IMR-90 (cell line): ENCODE measurements around the gene OTC. TPM values are rescaled to one million over a fixed set of nuclear protein-coding genes. Genes with fewer than 3 reads are reported as not detected.

Source experiments
- ATAC-seq: fragments of 200-7000 bp; cut with Tn5 transposase; 2 replicates; pipeline ENCODE4 v1.9.1; 2020; ENCODE audit warnings: low read depth, mild to moderate bottlenecking, moderate library complexity
- BruUV-seq: library from RNA; stranded (reverse); fragments of 400-500 nt; replicated peaks from 2 replicates; lab custom pipeline; 2021; lab: Mats Ljungman, UMichigan
- CTCF ChIA-PET: fragments of 300-600 bp; formaldehyde crosslinking; extraction: SDS; loops from one replicate; lab custom pipeline; 2021; ENCODE audit warnings: antibody characterized with exemption; lab: Yijun Ruan, JAX
- POLR2A ChIA-PET: fragments of 300-600 bp; sonication (Branson Sonifier 250); formaldehyde crosslinking; loops from one replicate; lab custom pipeline; 2022; ENCODE audit warnings: antibody characterized with exemption; ENCODE audit not compliant: unreplicated experiment; lab: Charles Lee
- DNase-seq: peaks from one replicate; pipeline ENCODE4 v3.0.0; 2013
- H2AFZ ChIP-seq: replicated peaks from 2 replicates; pipeline ENCODE3; 2013; ENCODE audit warnings: low read length, mild to moderate bottlenecking; ENCODE audit not compliant: poor library complexity
- H2AK5ac ChIP-seq: 2 replicates; pipeline ENCODE4 v1.6.1; 2013; ENCODE audit warnings: low read depth, low read length, inconsistent platforms
- H2AK9ac ChIP-seq: replicated peaks from 2 replicates; pipeline ENCODE3; 2013; ENCODE audit warnings: mild to moderate bottlenecking, low read depth, low read length, moderate library complexity; ENCODE audit not compliant: poor library complexity
- H2BK120ac ChIP-seq: 2 replicates; pipeline ENCODE4 v1.6.1; 2013; ENCODE audit warnings: low read depth, low read length, inconsistent platforms
- H2BK15ac ChIP-seq: 3 replicates; pipeline ENCODE4 v1.6.1; 2013; ENCODE audit warnings: low read depth, low read length, inconsistent platforms
- H2BK20ac ChIP-seq: 2 replicates; pipeline ENCODE4 v1.6.1; 2013; ENCODE audit warnings: low read depth, mild to moderate bottlenecking, inconsistent platforms, low read length, moderate library complexity
- H2BK5ac ChIP-seq: 2 replicates; pipeline ENCODE4 v1.6.1; 2013; ENCODE audit warnings: mild to moderate bottlenecking, low read depth, low read length, inconsistent platforms; ENCODE audit not compliant: poor library complexity, severe bottlenecking
- H3K14ac ChIP-seq: replicated peaks from 2 replicates; pipeline ENCODE4 v1.6.1; 2013; ENCODE audit warnings: low read depth, low read length, inconsistent platforms
- H3K18ac ChIP-seq: 2 replicates; pipeline ENCODE4 v1.6.1; 2013; ENCODE audit warnings: low read depth, low read length, control low read depth
- H3K23ac ChIP-seq: 2 replicates; pipeline ENCODE4 v1.6.1; 2013; ENCODE audit warnings: low read depth, low read length, inconsistent platforms
- H3K27ac ChIP-seq: 2 replicates; pipeline ENCODE4 v1.5.1; 2013; ENCODE audit warnings: mild to moderate bottlenecking, control low read depth, low read length; ENCODE audit not compliant: insufficient read depth
- H3K27me3 ChIP-seq: 2 replicates; pipeline ENCODE4 v1.6.1; 2013; ENCODE audit warnings: low read length; ENCODE audit not compliant: control insufficient read depth, insufficient read depth
- H3K36me3 ChIP-seq: 2 replicates; pipeline ENCODE4 v1.6.1; 2013; ENCODE audit warnings: low read length, mixed read lengths; ENCODE audit not compliant: control insufficient read depth, insufficient read depth
- H3K4ac ChIP-seq: 2 replicates; pipeline ENCODE4 v1.6.1; 2013; ENCODE audit warnings: low read depth, low read length, inconsistent platforms
- H3K4me1 ChIP-seq: 2 replicates; pipeline ENCODE4 v1.6.1; 2013; ENCODE audit warnings: low read length, mixed read lengths; ENCODE audit not compliant: control insufficient read depth, insufficient read depth
- H3K4me2 ChIP-seq: 2 replicates; pipeline ENCODE4 v1.6.1; 2013; ENCODE audit warnings: low read depth, mild to moderate bottlenecking, control low read depth, low read length, moderate library complexity
- H3K4me3 ChIP-seq: 2 replicates; pipeline ENCODE4 v1.5.1; 2013; ENCODE audit warnings: low read depth, mild to moderate bottlenecking, control low read depth, low read length, moderate library complexity; ENCODE audit not compliant: insufficient read depth
- H3K56ac ChIP-seq: 2 replicates; pipeline ENCODE4 v1.6.1; 2013; ENCODE audit warnings: low read length, inconsistent platforms; ENCODE audit not compliant: insufficient read depth; ENCODE audit errors: extremely low read depth
- H3K79me1 ChIP-seq, 2 experiments: 2 replicates each; pipeline ENCODE4 v1.6.1; 2013; ENCODE audit warnings: low read length in 2 of 2, inconsistent platforms in 1 of 2, low read depth in 1 of 2
- H3K9ac ChIP-seq: 2 replicates; pipeline ENCODE4 v1.6.1; 2013; ENCODE audit warnings: low read depth, low read length, control low read depth
- H3K9me1 ChIP-seq: 2 replicates; pipeline ENCODE4 v1.6.1; 2013; ENCODE audit warnings: low read length, inconsistent platforms; ENCODE audit not compliant: insufficient read depth
- H3K9me3 ChIP-seq: 2 replicates; pipeline ENCODE4 v1.6.1; 2013; ENCODE audit warnings: low read length; ENCODE audit not compliant: control insufficient read depth, insufficient read depth
- H4K20me1 ChIP-seq: 2 replicates; pipeline ENCODE4 v1.6.1; 2013; ENCODE audit warnings: low read length, inconsistent platforms; ENCODE audit not compliant: insufficient read depth
- H4K5ac ChIP-seq: 2 replicates; pipeline ENCODE4 v1.6.1; 2013; ENCODE audit warnings: mild to moderate bottlenecking, low read depth, low read length, control low read depth
- H4K8ac ChIP-seq, 2 experiments: 2 replicates each; pipeline ENCODE4 v1.6.1; 2013; ENCODE audit warnings: low read depth in 2 of 2, low read length in 2 of 2, control low read depth in 1 of 2, inconsistent platforms in 1 of 2
- H4K91ac ChIP-seq: 2 replicates; pipeline ENCODE4 v1.6.1; 2013; ENCODE audit warnings: low read depth, low read length, inconsistent platforms; ENCODE audit not compliant: insufficient read depth
- NFE2L2 ChIP-seq: fragments of 150-350 bp; IDR thresholded peaks from 2 replicates; pipeline ENCODE4 v1.6.1; 2016; ENCODE audit warnings: low read depth, mild to moderate bottlenecking, low read length
- RFX5 ChIP-seq: IDR thresholded peaks from 2 replicates; pipeline ENCODE4 v1.8.0; 2012; ENCODE audit warnings: low read depth, mild to moderate bottlenecking, low read length, moderate library complexity
- WGBS, 2 experiments: methylation state at CpG; one replicate each; pipeline versions ENCODE4 v1.1.5 to v1.1.7; 2013; ENCODE audit warnings: missing lambda C conversion rate in 2 of 2; ENCODE audit not compliant: insufficient read length in 1 of 2; ENCODE audit errors: extremely low coverage in 2 of 2; 5-methylcytosine and 5-hydroxymethylcytosine counted together
- dilution Hi-C: fragments of 300-500 bp; cut with HindIII; formaldehyde crosslinking; loops from one replicate; pipeline ENCODE4 v1.14.3; 2018; ENCODE audit warnings: low sequenced_read_pairs; ENCODE audit not compliant: unreplicated experiment
- in situ Hi-C: fragments of 300-500 bp; cut with MboI; formaldehyde crosslinking; loops from 3 replicates; pipeline ENCODE4 v1.14.3; 2019; ENCODE audit warnings: low sequenced_read_pairs, inconsistent platforms, mixed read lengths
- intact Hi-C: fragments of 100-400 bp; cut with micrococcal nuclease; formaldehyde crosslinking; loops from 2 replicates; pipeline ENCODE4 v1.10.0; 2022
- polyA plus RNA-seq, 3 experiments: library from polyadenylated mRNA; depleted of rRNA; stranded (reverse); fragments of >200 nt; gene quantifications; 2 replicates each; pipeline ENCODE4 v1.2.3, GENCODE V29; 2012; ENCODE audit warnings: low replicate concordance in 1 of 3
- total RNA-seq: library from RNA; depleted of rRNA; stranded (reverse); fragments of >200 nt; gene quantifications from 2 replicates; pipeline ENCODE4 v1.2.3, GENCODE V29; 2012

The OTC gene
- total and polyA plus RNA-seq, 2 of the 4 experiments (the other 2 are of a cell fraction) = not detected

GRCh38 chrX:38400389-38400910, 48.0 kb downstream of the OTC start:
- Histone ChIP-seq H3K36me3 (no peaks in the 10 kb centered on the region), H3K4ac (no peak overlapping the region), H3K23ac (no peak overlapping the region), H3K27ac (no peak overlapping the region), H2BK5ac (no peak overlapping the region), H2BK15ac (no peak overlapping the region), H3K4me3 (no peak overlapping the region), H3K4me1 (no peaks in the 10 kb centered on the region), H2AK9ac (no peak overlapping the region), H3K27me3 (peaks cover under 1% of the 10 kb centered on the region), H4K8ac (no peak overlapping the region), H4K5ac (no peak overlapping the region), H2AFZ (no peak overlapping the region), H3K18ac (no peak overlapping the region), H4K91ac (no peak overlapping the region), H3K9me3 (no peaks in the 10 kb centered on the region), H2AK5ac (no peak overlapping the region), H3K14ac (no peak overlapping the region), H3K56ac (no peak overlapping the region), H2BK20ac (no peak overlapping the region), H4K20me1 (no peaks in the 10 kb centered on the region), H3K79me1 (no peaks in the 10 kb centered on the region), H3K9ac (no peak overlapping the region), H3K9me1 (no peaks in the 10 kb centered on the region), H3K4me2 (no peak overlapping the region), H2BK120ac (no peak overlapping the region)
- ChIA-PET POLR2A (no interaction called here), CTCF (interaction anchor here (0.6 kb wide), 1 partner anchor 13 kb away, joined by 4 read pairs; no protein-coding TSS in a partner anchor)
- dilution Hi-C loops (no loop called here), intact Hi-C loops (no loop called here), in situ Hi-C loops (no loop called here)
- 0% methylated on average over 1 of the region's 6 CpGs; no CpG with 5 or more reads in 1 of the 2 experiments for WGBS, 2 experiments
- DNase-seq (no peak), ATAC-seq (no peak)
- TF ChIP-seq NFE2L2 (no peak), RFX5 (no peak)
- no TSS peak for BruUV-seq
